ENCODE results near the gene BRF1.
"Not testable (repeated sequence)": the region's sequence is repeated elsewhere in the genome, so short reads cannot be mapped to it uniquely, and the experiment has no call there.

BRF1 gene, protein sequence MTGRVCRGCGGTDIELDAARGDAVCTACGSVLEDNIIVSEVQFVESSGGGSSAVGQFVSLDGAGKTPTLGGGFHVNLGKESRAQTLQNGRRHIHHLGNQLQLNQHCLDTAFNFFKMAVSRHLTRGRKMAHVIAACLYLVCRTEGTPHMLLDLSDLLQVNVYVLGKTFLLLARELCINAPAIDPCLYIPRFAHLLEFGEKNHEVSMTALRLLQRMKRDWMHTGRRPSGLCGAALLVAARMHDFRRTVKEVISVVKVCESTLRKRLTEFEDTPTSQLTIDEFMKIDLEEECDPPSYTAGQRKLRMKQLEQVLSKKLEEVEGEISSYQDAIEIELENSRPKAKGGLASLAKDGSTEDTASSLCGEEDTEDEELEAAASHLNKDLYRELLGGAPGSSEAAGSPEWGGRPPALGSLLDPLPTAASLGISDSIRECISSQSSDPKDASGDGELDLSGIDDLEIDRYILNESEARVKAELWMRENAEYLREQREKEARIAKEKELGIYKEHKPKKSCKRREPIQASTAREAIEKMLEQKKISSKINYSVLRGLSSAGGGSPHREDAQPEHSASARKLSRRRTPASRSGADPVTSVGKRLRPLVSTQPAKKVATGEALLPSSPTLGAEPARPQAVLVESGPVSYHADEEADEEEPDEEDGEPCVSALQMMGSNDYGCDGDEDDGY

DNA sequence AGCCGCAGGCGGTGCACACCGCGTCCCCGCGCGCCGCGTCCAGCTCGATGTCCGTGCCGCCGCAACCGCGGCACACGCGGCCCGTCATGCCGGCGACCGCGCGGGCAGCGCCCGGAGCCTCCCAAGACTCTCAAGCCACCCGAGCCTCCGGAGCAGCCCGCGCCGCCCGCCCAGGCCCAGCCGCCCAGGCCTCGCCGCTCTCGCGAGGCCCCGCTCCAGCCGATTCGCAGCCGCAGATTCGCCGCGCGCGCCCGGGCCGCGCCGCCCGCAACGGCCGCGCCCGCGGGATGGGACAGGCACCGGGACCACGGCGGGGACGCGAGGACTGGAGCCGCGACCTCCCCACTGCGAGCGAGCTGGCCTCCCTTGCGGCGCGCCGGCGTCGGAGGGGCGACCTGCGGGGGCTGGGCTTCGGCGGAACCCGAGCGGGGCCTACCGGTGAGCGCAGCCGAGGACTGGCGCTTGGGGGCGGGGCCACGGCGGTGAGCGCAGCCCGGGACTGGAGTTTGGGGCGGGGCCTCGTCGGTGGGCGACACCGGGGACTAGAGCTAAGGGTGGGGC lies at the start of gene BRF1:
BRF1 (minus strand) TSS at position 460 of the 561 bp plus-strand sequence; CDS start at position 88, 372 bp downstream.
- peak; percentile 82 for FAIRE-seq
- DNase-seq (ENCODE audit: insufficient read length, low spot score): peak; percentile 95

- DNase-seq (ENCODE audit: insufficient read length, low spot score) (no peak), FAIRE-seq (peak; percentile 33)
These were observed 49.2 kb upstream of the BRF1 start for GRCh38 chr14:105349992-105350391.

DNA sequence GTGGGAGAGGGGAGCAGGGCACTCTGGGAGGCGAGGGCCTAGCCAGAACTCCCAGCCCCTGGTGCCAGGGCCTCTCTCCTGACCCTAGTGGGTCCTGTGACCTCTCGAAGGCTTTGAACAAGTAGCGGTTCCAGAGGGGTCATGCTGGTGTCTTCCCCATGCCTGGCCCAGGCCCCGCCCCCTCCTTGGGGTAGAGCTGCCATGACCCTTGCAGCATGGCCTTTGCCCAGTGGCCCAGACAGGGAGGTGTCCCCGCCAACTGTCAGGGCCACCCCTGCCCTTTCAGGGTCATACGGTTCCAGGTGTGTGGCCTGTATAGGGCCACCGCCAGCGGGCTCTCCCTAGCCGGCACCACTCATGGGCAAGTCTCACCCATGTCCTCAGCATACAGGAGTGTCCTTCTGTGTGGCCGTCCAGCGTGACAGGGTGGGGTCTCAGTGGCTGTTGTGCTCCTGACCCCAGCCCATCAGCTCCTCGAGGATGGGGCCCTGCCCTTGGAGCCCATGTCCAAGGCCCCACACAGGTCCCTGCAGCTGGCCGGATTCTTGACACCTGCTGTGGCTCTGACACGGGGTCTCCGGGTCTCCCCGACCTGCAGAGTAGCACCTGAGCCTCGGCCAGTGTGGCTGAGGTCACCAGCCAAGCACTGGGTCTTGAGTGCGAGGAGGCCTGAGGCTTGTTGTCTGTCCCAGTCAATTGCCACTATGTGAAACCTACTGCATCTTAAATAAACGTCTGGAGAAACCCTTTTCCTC lies 48.3 kb upstream of the BRF1 start:
- FAIRE-seq: no peak
- no peak for DNase-seq (ENCODE audit: insufficient read length, low spot score)

GRCh38 chr14:105348169-105348944 lies 47.6 kb upstream of the BRF1 start:
- no peak for FAIRE-seq
- no peak for DNase-seq (ENCODE audit: insufficient read length, low spot score)

DNA sequence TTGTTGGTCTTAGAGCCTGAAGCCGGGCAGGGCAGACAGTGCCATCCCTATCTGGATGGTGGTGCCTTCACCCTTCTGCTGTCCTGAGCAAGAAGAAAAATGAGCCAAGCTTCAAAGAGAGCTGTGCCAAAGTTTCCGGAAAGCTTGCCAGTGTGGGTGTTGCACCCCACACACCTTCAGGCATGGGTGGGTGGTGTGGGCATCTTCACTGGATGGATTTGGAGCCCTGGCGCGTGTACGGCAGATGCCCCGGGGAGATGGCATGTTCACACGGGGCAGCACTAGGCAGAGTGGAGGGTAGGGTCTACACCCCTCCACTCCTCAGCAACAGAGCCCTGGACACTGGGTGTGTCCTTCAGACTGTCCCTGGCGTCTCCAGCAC lies 46.8 kb upstream of the BRF1 start:
- DNase-seq (ENCODE audit: insufficient read length, low spot score): no peak
- FAIRE-seq: no peak

- FAIRE-seq: no peak
- no peak for DNase-seq (ENCODE audit: insufficient read length, low spot score)
These were observed 46.2 kb upstream of the BRF1 start for GRCh38 chr14:105346876-105347586.

DNA sequence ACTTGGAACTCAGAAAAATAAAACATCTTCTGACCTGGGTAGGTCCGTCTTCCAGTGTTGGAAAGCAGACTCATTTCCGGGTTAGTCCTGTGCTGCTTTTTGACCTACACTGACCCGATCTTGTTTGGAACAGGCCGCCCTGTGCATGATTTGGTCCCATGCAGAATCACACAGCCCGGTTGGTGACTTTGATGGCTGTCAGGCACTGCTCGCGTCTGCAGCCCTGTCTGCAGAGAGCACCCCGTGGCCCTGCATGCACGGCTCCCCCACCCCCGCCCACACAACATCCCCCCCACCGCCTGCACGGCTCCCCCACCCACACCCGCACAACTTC lies 45.4 kb upstream of the BRF1 start:
- FAIRE-seq (no peak), DNase-seq (ENCODE audit: insufficient read length, low spot score) (no peak)

GRCh38 chr14:105343194-105343593 lies 42.4 kb upstream of the BRF1 start:
- no peak for DNase-seq (ENCODE audit: insufficient read length, low spot score)
- no peak for FAIRE-seq

- no peak for DNase-seq (ENCODE audit: insufficient read length, low spot score)
These were observed 40.3 kb upstream of the BRF1 start for GRCh38 chr14:105340821-105341733.

DNA sequence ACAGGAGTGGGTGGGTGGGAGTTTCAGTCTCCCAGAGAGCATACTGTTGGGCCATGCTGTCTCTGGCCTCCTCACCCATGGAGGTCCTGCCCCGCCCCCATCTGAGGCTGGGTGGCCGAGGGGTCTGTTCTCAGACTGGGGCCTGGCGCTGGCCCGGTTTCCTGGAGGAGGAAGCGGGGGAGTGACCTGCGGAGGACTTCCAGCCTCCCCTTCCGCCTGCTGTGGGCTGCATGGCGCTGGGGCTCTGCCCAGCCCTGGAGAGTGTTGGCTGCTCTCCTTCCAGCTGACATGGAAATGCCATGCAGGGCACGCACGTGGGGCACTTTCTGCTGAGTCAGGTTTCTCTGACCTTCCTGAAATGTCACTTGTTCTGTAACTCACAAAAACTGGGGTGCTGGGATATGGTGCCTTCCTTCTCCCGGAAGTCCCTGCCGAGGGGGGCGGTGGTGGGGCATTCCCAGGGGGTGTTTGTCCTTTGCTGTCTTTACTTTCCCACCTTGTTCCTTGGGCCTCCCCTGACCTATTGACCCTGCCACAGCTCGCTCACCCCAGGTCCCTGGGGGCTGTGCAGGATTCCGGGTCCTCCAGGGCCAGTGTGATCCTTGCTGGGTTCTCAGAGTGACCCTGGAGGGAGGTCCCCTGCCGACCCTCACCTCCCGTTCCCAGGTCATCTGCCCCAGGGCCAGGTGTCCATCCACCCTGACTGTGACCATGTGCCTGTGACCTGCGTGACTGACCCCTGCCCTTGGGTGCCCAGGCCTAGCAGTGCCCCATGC lies 37.4 kb upstream of the BRF1 start:
- FAIRE-seq: no peak
- DNase-seq (ENCODE audit: insufficient read length, low spot score): no peak

More at GRCh38 chr14:105340821-105341733, 40.3 kb upstream of the BRF1 start:
- FAIRE-seq: no peak

- DNase-seq (ENCODE audit: insufficient read length, low spot score): no peak
- no peak for FAIRE-seq
These were observed 36.6 kb upstream of the BRF1 start for GRCh38 chr14:105337433-105337832.

DNA sequence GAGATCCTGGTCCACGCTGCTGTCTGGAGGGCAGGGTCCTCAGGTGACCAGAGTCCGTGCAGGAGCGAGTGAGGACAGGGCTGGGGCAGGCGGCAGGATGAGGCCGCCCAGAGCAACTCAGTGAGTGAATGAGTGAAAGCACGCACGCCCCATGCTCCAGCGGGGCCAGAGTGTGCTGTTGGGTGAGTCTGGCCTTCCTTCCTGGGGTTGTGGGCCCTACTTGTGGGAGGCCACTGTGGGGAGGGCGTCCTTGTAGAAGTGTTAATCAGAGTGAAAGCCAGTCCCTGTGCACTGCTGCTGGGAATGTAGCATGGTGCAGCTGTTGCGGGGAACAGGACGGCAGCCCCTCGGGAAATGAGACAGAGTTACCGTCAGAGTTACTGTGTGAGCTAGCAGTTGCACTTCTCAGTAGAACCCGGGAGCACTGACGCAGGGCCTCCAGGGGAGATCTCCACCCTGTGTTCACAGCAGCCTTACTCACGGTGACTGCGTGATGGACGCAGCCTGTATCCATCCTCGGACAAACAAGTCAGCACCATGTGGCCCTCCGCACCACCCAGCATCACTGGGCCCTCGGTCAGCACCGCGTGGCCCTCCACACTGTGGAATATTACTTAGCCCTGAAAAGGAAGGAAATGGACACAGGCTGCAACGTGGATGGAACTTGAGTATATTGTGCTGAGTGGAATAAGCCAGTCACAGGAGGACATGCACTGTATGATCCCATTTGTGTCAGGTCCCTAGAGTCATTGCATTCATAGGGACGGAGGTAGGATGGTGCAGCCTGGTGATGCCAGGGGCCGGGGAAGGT lies 35.9 kb upstream of the BRF1 start:
- no peak for FAIRE-seq
- no peak for DNase-seq (ENCODE audit: insufficient read length, low spot score)

DNA sequence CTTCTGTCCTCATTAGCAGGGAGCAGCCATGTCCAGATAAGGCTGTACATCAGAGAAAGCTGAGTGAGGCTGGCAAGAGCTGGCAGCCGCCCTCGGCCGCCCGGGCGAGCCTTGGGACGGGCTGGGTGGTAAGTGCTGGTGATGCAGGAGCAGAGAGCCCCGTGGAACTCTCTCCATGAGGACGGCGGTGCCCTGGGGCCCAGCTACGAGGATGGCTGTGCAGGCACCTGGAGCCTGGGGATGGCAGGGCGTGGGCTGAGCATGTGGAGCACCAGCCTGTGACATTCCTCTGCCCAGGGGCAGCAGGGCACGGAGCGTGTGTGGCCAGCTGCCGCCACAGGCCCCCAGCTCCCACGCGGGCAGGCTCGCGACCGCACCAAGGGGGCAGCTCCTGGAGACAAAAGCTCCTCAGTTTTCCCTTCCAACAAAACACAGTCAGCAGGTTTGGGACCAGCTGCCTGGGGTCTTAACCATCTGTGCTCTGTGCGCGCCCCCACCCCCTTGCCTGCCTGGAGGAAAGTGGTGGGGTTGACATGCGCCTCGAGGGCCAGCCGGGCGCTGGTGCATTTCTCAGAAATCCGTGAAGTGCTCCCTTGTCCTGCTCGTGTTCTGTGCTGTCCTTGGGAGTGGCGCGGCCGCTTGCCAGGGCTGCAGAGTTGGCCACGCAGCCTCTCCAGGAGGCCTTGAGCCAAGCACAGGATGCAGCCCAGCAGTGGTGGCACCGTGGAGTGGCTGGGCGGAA lies 35.1 kb upstream of the BRF1 start:
- no peak for DNase-seq (ENCODE audit: insufficient read length, low spot score)

GRCh38 chr14:105335231-105335542 lies 34.4 kb upstream of the BRF1 start:
- DNase-seq (ENCODE audit: insufficient read length, low spot score); FAIRE-seq: not testable (repeated sequence)

More for the DNA sequence above, 35.1 kb upstream of the BRF1 start:
- no peak for FAIRE-seq

- FAIRE-seq: peak; percentile 46
These were observed 33.8 kb upstream of the BRF1 start for GRCh38 chr14:105334383-105335230.

More at GRCh38 chr14:105334383-105335230, 33.8 kb upstream of the BRF1 start:
- no peak for DNase-seq (ENCODE audit: insufficient read length, low spot score)
